ENCODE data around the gene CDH4. TPM values are rescaled to one million over a fixed set of nuclear protein-coding genes. Genes with fewer than 3 reads are reported as not detected.

CDH4 gene
- total RNA-seq, 1 donor from 2014 or later = 8.3 TPM

GRCh38 chr20:61559706-61560315, 307.8 kb downstream of the CDH4 start:
- H3K9me3 Mint-ChIP-seq = no peaks in the 10 kb centered on the region
- no peak for DNase-seq (ENCODE audit: extremely low spot score, unreplicated experiment)
- TF ChIP-seq CTCF (conservative IDR thresholded peaks at IDR 0.05) = no peak
- peaks cover 29% of the 10 kb centered on the region for H3K27me3 Mint-ChIP-seq
- no peaks in the 10 kb centered on the region for H3K36me3 Mint-ChIP-seq
- no peak overlapping the region for H3K4me3 Mint-ChIP-seq
- H3K27ac Mint-ChIP-seq = no peak overlapping the region
- H3K4me1 Mint-ChIP-seq (ENCODE audit: unreplicated experiment) = no peaks in the 10 kb centered on the region

DNA sequence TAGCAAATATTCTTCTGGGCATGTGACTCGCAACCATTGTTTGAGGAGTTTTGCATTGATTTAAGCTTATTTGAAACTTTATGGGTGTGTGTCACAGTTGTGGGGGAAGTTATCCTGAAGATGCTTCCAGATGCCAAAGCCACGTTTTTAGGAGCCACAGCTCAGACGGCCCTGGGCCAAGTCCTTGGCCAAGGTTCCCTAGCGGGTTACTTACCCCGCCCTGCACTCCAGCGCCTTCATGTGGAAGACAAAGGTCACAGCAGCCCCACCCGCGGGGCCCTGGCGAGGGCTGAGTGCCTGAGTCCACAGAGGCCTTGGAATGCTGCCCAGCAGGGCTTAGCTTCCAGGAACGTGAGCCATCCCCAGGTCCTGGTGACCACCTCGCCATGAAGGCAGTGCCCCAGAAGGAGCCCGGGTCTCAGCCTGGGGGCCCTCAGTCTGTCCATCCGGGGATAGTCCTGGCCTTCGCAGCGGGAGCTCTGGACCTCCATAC, 308.3 kb downstream of the CDH4 start:
- no peaks in the 10 kb centered on the region for H3K9me3 Mint-ChIP-seq
- no peak overlapping the region for H3K27ac Mint-ChIP-seq
- H3K4me3 Mint-ChIP-seq = no peak overlapping the region
- H3K27me3 Mint-ChIP-seq = peaks cover 29% of the 10 kb centered on the region
- TF ChIP-seq CTCF (conservative IDR thresholded peaks at IDR 0.05) = no peak
- H3K36me3 Mint-ChIP-seq = no peaks in the 10 kb centered on the region
- no peak for DNase-seq (ENCODE audit: extremely low spot score, unreplicated experiment)
- no peaks in the 10 kb centered on the region for H3K4me1 Mint-ChIP-seq (ENCODE audit: unreplicated experiment)

DNA sequence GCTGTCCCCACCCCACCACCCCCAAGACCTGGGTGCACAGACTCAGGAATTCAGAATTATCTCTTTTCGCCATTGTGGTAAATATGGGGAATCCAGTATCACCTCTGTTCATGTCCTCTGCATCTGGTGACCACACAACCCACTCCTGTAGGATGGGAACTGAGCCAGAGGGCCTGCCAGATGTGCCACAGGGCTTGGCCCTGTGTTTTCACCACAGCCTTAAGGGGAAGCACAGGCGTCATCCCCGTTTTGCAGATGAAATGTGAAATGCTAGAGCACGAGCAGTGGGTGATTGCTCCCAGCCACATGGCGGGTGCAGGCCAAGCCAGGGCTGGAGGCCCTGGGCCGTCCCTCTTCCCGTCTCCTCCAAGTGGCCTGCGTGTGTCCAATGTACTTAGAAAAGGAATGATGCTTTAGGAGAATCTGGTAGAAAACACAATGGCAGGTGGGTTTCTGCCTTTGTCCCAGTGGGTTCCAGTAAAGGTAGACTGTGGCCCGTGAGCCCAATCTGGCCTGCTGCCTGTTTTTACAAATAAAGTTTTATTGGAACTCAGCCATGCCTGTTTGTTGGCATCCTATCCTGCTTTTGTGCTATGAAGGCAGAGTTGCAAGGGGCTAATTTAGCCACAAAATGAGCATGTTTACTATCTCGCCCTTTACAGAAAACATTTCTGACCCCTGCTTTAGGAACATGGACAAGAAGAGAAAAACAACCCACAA, 309.2 kb downstream of the CDH4 start:
- no peak overlapping the region for H3K4me3 Mint-ChIP-seq
- H3K36me3 Mint-ChIP-seq = no peaks in the 10 kb centered on the region
- H3K27me3 Mint-ChIP-seq = peaks cover 32% of the 10 kb centered on the region
- no peak for TF ChIP-seq CTCF (conservative IDR thresholded peaks at IDR 0.05)
- H3K4me1 Mint-ChIP-seq (ENCODE audit: unreplicated experiment) = no peaks in the 10 kb centered on the region
- no peak for DNase-seq (ENCODE audit: extremely low spot score, unreplicated experiment)
- no peaks in the 10 kb centered on the region for H3K9me3 Mint-ChIP-seq
- H3K27ac Mint-ChIP-seq = no peak overlapping the region

- no peaks in the 10 kb centered on the region for H3K4me1 Mint-ChIP-seq (ENCODE audit: unreplicated experiment)
- no peaks in the 10 kb centered on the region for H3K9me3 Mint-ChIP-seq
- no peak for TF ChIP-seq CTCF (conservative IDR thresholded peaks at IDR 0.05)
- no peak for DNase-seq (ENCODE audit: extremely low spot score, unreplicated experiment)
- H3K27me3 Mint-ChIP-seq = peaks cover 28% of the 10 kb centered on the region
- no peak overlapping the region for H3K4me3 Mint-ChIP-seq
- H3K27ac Mint-ChIP-seq = no peak overlapping the region
- H3K36me3 Mint-ChIP-seq = no peaks in the 10 kb centered on the region
These were observed 310.4 kb downstream of the CDH4 start for GRCh38 chr20:61562491-61562890.

DNA sequence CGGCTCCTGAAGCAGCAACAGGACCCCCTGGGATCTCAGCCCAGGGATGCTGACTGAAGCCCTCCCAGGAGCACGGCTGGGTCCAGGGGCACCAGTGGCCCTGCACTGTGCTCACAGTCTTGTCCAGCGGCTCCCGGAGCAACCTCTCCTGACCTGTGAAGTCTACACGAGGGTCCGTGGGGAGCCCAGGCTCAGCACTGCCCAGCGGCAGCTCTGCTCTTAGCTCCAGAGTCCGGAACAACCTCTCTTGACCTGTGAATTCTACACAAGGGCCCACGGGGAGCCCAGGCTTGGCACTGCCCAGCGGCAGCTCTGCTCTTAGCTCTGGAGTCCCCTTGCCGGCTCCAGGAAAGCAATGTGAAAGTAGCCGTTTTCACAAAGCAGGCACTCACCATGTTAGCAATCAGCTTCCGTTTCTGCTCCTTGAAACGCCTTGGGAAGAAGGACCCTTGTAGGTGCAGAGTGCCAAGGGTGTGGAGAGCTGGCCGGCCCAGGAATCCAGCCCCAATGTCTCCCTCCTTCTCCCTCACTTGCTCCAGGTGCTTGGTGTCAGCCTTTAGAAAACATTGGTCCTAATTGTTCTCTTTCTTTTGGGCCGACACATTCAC, 310.9 kb downstream of the CDH4 start:
- H3K4me1 Mint-ChIP-seq (ENCODE audit: unreplicated experiment) = no peaks in the 10 kb centered on the region
- no peak overlapping the region for H3K27ac Mint-ChIP-seq
- DNase-seq (ENCODE audit: extremely low spot score, unreplicated experiment) = no peak

More for the DNA sequence above, 310.9 kb downstream of the CDH4 start:
- Mint-ChIP-seq H3K27me3 (peaks cover 25% of the 10 kb centered on the region), H3K4me3 (no peak overlapping the region), H3K36me3 (no peaks in the 10 kb centered on the region), H3K9me3 (no peaks in the 10 kb centered on the region)
- TF ChIP-seq CTCF (conservative IDR thresholded peaks at IDR 0.05) = no peak
